Hepatocyte (in vitro differentiated cells): ENCODE data around the gene MARK1.

Experiments used
- CTCF ChIP-seq: fragments of 200-600 bp; sonication (generic); IDR thresholded peaks from 2 replicates; pipeline ENCODE4 v1.5.1; 2016; ENCODE audit warnings: antibody characterized with exemption, mild to moderate bottlenecking; ENCODE audit not compliant: poor library complexity
- EZH2 ChIP-seq: fragments of 200-600 bp; sonication (generic); IDR thresholded peaks from 2 replicates; pipeline ENCODE4 v1.6.1; 2016; ENCODE audit warnings: antibody characterized with exemption, mild to moderate bottlenecking, borderline replicate concordance

- TF ChIP-seq CTCF (no peak), EZH2 (no peak)
Observed at GRCh38 chr1:220655509-220655908, 127.6 kb downstream of the MARK1 start.
